ENCODE results near the gene CUEDC1.
"Not testable (repeated sequence)": the region's sequence is repeated elsewhere in the genome, so short reads cannot be mapped to it uniquely, and the experiment has no call there.

The CUEDC1 gene

GRCh38 chr17:57986841-57987580 is 31.8 kb upstream of the CUEDC1 start:
- peak in 1 of 3 donors; percentile 3 for DNase-seq (ENCODE audit: low read depth in 3 of 3, low spot score in 1 of 3)

GRCh38 chr17:57985675-57985974 is 30.4 kb upstream of the CUEDC1 start:
- DNase-seq (ENCODE audit: low read depth in 3 of 3, low spot score in 1 of 3) = no peak

GRCh38 chr17:57984936-57985674 is 29.9 kb upstream of the CUEDC1 start:
- DNase-seq (ENCODE audit: low read depth in 3 of 3, low spot score in 1 of 3) = no peak

- DNase-seq (ENCODE audit: low read depth in 3 of 3, low spot score in 1 of 3) = no peak
Observed at GRCh38 chr17:57984261-57984890, 29.2 kb upstream of the CUEDC1 start.

GRCh38 chr17:57983446-57983845 is 28.2 kb upstream of the CUEDC1 start:
- no peak for DNase-seq (ENCODE audit: low read depth in 3 of 3, low spot score in 1 of 3)

GRCh38 chr17:57982452-57983170 is 27.4 kb upstream of the CUEDC1 start:
- DNase-seq (ENCODE audit: low read depth in 3 of 3, low spot score in 1 of 3) = no peak

GRCh38 chr17:57980522-57980921 is 25.3 kb upstream of the CUEDC1 start:
- no peak for DNase-seq (ENCODE audit: low read depth in 3 of 3, low spot score in 1 of 3)

- no peak for DNase-seq (ENCODE audit: low read depth in 3 of 3, low spot score in 1 of 3)
Observed at GRCh38 chr17:57979076-57979475, 23.9 kb upstream of the CUEDC1 start.

GRCh38 chr17:57976594-57976993 is 21.4 kb upstream of the CUEDC1 start:
- no peak for DNase-seq (ENCODE audit: low read depth in 3 of 3, low spot score in 1 of 3)

- DNase-seq (ENCODE audit: low read depth in 3 of 3, low spot score in 1 of 3) = no peak
Observed at GRCh38 chr17:57975044-57975443, 19.8 kb upstream of the CUEDC1 start.

GRCh38 chr17:57974053-57974824 is 19.0 kb upstream of the CUEDC1 start:
- not testable (repeated sequence) for DNase-seq (ENCODE audit: low read depth in 3 of 3, low spot score in 1 of 3)

GRCh38 chr17:57972151-57972550 is 16.9 kb upstream of the CUEDC1 start:
- no peak for DNase-seq (ENCODE audit: low read depth in 3 of 3, low spot score in 1 of 3)

GRCh38 chr17:57971572-57971971 is 16.4 kb upstream of the CUEDC1 start:
- no peak for DNase-seq (ENCODE audit: low read depth in 3 of 3, low spot score in 1 of 3)

- no peak for DNase-seq (ENCODE audit: low read depth in 3 of 3, low spot score in 1 of 3)
Observed at GRCh38 chr17:57970710-57971109, 15.5 kb upstream of the CUEDC1 start.

- DNase-seq (ENCODE audit: low read depth in 3 of 3, low spot score in 1 of 3) = no peak
Observed at GRCh38 chr17:57968456-57968855, 13.2 kb upstream of the CUEDC1 start.

- DNase-seq (ENCODE audit: low read depth in 3 of 3, low spot score in 1 of 3) = no peak
Observed at GRCh38 chr17:57966875-57967274, 11.7 kb upstream of the CUEDC1 start.

- DNase-seq (ENCODE audit: low read depth in 3 of 3, low spot score in 1 of 3) = no peak
Observed at GRCh38 chr17:57966246-57966645, 11.0 kb upstream of the CUEDC1 start.

- no peak for DNase-seq (ENCODE audit: low read depth in 3 of 3, low spot score in 1 of 3)
Observed at GRCh38 chr17:57965521-57966160, 10.4 kb upstream of the CUEDC1 start.

GRCh38 chr17:57963149-57963511 is 7.9 kb upstream of the CUEDC1 start:
- DNase-seq (ENCODE audit: low read depth in 3 of 3, low spot score in 1 of 3) = no peak

Data from stimulated activated CD4-positive, alpha-beta T cell treated with anti-CD3 and anti-CD28 coated beads, TNF-alpha, amount 100 ng/mL, for 1 hour (primary cell).